ENCODE results near the gene FLVCR1.
A peak's percentile ranks its signal among the peaks of the same experiment; 100 is the strongest.

FLVCR1 gene

GRCh38 chr1:212915245-212916091 lies 57.4 kb downstream of the FLVCR1 start:
- DNase-seq (ENCODE audit: low read depth, low spot score): peak; percentile 38

DNA sequence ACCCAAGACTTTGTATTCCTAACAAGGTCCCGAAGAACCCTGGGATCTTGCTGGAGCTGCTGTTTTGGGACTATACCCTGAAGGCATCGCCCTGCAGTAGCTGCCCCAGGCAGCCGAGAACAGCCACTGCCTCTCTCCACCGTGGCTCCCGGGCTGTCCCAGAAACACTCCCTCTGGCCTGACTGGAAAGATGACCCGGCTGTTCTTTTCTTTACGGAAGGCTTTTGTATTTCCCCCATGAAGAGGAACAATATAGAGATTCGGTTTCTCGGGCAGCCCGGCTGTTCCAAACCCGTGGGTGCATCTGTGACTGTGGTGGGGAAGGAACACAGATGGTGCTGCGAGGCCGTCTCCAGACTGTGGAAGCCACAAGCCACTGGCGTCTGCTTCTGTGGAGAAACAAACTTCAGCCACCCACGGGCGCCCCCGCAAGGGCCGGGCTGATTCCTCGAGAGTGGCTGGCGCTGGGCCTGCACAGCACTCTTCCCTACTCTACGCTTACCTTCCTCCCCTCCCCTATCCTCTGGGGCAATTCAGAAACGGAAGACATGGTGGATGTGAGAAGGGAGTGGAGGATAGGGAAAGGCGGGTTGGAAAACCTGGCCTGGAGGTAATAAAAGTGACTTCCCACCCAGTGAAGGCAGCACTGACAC lies 58.5 kb downstream of the FLVCR1 start:
- no peak for DNase-seq (ENCODE audit: low read depth, low spot score)

DNA sequence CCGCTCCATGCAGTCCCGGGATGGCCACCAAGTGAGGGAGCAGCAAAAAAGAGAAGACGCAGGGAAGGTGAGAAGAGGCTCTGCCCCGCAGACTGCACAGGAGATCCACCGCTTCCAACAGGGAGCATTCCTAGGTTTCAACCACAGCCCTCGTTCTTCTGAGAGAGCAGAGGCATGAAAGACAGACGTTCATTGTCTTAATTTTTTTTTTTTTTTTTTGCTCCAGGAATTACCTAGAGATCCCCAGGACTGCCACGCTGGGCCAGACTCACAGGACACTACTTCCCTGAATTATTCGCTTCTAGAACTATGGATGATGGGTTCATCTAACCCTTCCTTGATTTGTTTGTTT lies 59.0 kb downstream of the FLVCR1 start:
- DNase-seq (ENCODE audit: low read depth, low spot score): no peak

- no peak for DNase-seq (ENCODE audit: low read depth, low spot score)
Measured at GRCh38 chr1:212917858-212918257, 59.8 kb downstream of the FLVCR1 start.

GRCh38 chr1:212918824-212919223 lies 60.7 kb downstream of the FLVCR1 start:
- no peak for DNase-seq (ENCODE audit: low read depth, low spot score)

GRCh38 chr1:212920246-212920645 lies 62.2 kb downstream of the FLVCR1 start:
- DNase-seq (ENCODE audit: low read depth, low spot score): no peak

- DNase-seq (ENCODE audit: low read depth, low spot score): no peak
Measured at GRCh38 chr1:212920896-212921295, 62.8 kb downstream of the FLVCR1 start.

DNA sequence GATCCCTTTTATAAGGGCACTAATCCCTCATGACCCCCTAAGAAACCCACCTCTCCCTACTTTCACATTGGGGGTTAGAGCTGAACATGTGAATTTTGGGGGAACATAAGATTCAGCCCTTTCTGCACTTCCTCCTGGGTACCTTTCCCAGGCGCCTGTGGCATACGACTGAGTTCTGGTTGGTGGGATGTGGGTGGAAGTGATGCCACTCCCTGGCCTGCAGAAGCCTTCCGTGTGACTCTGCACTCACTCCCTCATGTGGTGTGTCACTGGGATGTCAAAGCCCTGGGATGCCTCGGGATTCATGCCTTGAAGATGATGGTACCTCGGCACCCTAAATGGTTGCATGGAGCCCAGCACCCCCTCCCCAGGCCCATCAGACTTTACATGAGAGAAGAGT lies 63.9 kb downstream of the FLVCR1 start:
- DNase-seq (ENCODE audit: low read depth, low spot score): no peak

- no peak for DNase-seq (ENCODE audit: low read depth, low spot score)
Measured at GRCh38 chr1:212926372-212926771, 68.3 kb downstream of the FLVCR1 start.

GRCh38 chr1:212928323-212929291 lies 70.5 kb downstream of the FLVCR1 start:
- no peak for DNase-seq (ENCODE audit: low read depth, low spot score)

DNA sequence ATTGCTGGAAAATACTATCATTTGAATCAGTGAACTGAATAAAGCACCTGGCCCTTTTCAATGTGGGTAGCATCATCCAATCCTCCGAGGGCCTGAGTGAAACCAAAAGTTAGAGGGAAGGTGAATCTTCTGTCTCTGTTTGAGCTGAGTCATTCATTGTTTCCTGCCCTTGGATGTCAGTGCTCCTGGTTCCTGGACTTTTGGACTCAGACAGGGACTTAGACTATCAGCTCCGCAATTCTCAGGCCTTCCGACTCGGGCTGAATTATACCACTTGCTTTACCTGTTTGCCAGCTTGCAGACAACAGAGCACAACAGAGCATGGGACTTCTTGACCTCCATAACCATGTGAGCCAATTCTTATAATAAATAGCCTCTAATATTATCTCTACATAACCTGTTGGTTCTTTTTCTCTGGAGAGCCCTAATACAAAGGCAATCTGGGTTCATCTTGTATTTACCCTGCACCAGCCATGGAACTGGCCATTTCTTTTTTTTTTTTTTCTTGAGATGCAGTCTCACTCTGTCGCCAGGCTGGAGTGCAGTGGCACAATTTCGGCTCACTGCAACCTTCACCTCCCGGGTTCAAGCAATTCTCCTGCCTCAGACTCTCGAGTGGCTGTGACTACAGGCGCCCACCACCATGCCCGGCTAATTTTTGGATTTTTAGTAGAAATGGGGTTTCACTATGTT lies 73.1 kb downstream of the FLVCR1 start:
- DNase-seq (ENCODE audit: low read depth, low spot score): no peak

GRCh38 chr1:212933815-212934471 lies 75.9 kb downstream of the FLVCR1 start:
- DNase-seq (ENCODE audit: low read depth, low spot score): no peak

DNA sequence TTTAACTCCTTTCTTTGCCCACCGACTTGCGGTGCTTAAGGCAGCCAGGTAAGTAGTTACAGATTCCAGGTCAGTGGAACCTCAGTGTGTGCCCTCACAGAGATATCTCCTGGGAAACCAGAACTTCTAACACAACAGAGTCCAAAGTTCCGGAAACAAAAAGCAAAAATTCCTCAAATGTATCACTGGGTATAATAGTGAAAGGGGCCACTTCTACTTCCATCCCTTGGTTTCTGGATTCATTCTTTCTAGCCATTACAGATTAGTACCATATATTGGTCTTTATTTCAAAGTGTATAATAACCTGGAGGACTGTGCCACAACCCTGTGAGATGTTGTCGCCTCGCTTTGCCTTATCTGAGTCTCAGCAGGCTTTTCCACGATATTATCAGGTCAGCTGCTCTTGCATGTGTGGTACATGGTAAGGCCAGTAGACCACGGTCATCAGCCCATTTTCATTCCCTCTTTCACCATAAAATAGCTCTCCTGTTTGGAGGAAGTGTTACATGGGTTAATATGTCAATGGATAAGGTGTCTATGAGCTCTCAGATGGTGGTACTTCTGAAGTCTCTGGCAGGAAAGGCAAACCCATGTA lies 77.4 kb downstream of the FLVCR1 start:
- no peak for DNase-seq (ENCODE audit: low read depth, low spot score)

GRCh38 chr1:212937034-212937433 lies 79.0 kb downstream of the FLVCR1 start:
- DNase-seq (ENCODE audit: low read depth, low spot score): no peak

GRCh38 chr1:212938846-212939245 lies 80.8 kb downstream of the FLVCR1 start:
- DNase-seq (ENCODE audit: low read depth, low spot score): no peak

DNA sequence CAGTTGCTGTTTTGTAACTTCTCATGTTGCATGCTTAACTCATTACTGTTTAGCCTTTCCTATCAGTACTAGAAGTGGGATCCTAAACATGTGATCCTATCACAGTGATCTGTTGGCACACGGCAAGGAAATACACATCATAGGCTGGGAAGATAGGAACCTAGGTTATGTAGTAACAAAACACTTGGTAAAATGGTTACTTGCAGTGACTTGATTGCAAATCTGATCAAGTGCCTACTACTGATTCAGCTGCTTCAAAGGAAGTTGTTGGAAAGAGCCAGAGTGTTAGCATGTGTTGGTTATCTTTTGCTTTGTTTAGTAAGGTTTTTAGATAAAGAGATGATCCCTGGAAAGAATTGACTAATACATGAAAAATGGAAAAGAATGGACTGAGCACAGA lies 83.4 kb downstream of the FLVCR1 start:
- DNase-seq (ENCODE audit: low read depth, low spot score): no peak

- no peak for DNase-seq (ENCODE audit: low read depth, low spot score)
Measured at GRCh38 chr1:212942679-212943392, 84.8 kb downstream of the FLVCR1 start.

- DNase-seq (ENCODE audit: low read depth, low spot score): no peak
Measured at GRCh38 chr1:212943393-212943710, 85.3 kb downstream of the FLVCR1 start.

DNA sequence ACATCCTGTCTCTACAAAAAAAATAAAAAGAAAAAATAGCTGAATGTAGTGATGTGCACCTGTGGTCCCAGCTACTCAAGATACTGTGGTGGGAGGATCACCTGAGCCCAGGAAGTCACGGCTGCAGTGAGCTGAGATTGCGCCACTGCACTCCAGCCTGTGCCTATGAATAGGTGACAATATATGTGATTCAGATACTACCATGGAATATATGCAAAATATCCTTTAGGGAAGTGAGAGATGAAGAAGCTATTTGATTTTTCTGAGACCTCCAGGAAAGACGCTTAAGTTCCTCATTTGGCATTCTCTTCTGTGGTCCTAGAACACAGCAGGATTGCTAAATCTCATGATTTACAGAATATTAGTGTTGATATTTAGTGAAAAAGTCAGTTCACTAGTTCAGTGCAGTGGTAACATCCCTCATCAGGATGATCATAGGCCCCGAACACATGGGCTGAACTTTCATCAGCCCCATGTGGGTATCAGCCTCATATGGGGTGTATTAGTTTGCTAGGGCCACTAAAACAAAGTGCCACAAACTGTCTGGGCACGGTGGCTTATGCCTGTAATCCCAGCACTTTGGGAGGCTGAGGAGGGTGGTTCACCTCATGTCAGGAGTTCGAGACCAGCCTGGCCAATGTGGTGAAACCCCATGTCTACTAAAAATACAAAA lies 86.3 kb downstream of the FLVCR1 start:
- DNase-seq (ENCODE audit: low read depth, low spot score): no peak

DNA sequence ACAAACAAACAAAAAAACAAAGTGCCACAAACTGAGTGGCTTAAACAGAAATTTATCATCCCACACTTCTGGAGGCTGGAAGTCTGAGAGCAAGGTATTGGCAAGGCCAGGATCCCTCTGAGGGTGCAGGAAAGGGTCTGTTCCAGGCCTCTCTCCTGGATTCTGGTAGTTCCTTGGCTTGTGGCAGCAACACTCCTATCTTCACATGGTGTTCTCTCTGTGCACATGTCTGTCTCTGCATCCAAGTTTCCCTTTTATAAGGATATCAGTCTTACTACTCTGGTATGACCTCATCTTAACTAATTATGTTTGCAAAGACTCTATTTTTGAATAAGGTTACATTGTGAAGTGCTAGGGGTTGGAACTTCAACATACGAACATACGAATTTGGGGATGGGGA lies 87.0 kb downstream of the FLVCR1 start:
- no peak for DNase-seq (ENCODE audit: low read depth, low spot score)
